Measurements from ENCODE around the gene CFAP73. TPM values are rescaled to one million over a fixed set of nuclear protein-coding genes. Genes with fewer than 3 reads are reported as not detected.

Gene CFAP73
- total and polyA plus RNA-seq, 7 donors, result 0.42 to 0.60 (median 0.46) TPM; not detected in 4

DNA sequence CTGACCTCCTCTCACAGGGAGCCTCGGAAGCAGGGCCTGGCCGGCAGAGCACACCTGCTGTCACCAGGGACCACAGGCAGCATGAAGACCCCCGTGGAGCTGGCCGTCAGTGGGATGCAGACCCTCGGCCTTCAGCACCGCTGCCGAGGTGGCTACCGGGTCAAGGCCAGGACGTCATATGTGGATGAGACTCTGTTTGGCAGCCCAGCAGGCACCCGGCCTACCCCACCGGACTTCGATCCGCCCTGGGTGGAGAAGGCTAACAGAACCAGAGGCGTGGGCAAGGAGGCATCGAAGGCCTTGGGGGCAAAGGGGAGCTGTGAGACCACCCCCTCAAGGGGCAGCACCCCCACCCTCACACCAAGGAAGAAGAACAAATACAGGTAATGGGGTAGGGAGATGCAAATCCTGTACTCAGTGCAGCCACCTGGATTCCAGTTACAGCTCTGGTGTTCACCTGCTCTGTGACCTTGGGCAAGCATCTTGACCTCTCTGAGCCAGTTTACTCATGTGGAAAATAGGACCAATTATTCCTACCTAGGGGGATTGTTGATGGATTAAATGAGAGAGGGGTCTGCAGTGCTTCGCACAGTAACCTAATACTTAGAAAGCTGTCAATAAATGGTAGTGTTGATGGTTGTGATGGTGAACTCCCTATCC is 37.3 kb downstream of the CFAP73 start:
- H3K4me3 ChIP-seq, result peak overlapping the region in 1 of 4 donors; percentile 77
- peak overlapping the region in 3 of 4 donors; percentile 4 to 96 (median 95) for H3K27ac ChIP-seq
- TF ChIP-seq, protein P1, sequence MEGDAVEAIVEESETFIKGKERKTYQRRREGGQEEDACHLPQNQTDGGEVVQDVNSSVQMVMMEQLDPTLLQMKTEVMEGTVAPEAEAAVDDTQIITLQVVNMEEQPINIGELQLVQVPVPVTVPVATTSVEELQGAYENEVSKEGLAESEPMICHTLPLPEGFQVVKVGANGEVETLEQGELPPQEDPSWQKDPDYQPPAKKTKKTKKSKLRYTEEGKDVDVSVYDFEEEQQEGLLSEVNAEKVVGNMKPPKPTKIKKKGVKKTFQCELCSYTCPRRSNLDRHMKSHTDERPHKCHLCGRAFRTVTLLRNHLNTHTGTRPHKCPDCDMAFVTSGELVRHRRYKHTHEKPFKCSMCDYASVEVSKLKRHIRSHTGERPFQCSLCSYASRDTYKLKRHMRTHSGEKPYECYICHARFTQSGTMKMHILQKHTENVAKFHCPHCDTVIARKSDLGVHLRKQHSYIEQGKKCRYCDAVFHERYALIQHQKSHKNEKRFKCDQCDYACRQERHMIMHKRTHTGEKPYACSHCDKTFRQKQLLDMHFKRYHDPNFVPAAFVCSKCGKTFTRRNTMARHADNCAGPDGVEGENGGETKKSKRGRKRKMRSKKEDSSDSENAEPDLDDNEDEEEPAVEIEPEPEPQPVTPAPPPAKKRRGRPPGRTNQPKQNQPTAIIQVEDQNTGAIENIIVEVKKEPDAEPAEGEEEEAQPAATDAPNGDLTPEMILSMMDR (IDR thresholded peaks at IDR 0.05), result no peak
- TF ChIP-seq EP300 (IDR thresholded peaks at IDR 0.05), result no peak
- TF ChIP-seq POLR2AphosphoS5 (IDR thresholded peaks at IDR 0.05), result no peak
- no peak for TF ChIP-seq POLR2A (IDR thresholded peaks at IDR 0.05)
- H3K27me3 ChIP-seq, result no peaks in the 10 kb centered on the region
- no peak for DNase-seq
- peaks cover 0 to 30% (median 26%) of the 10 kb centered on the region in 4 donors for H3K4me1 ChIP-seq
- no peaks in the 10 kb centered on the region for H3K9me3 ChIP-seq
- intact Hi-C loops (cut with DNase I), result loop anchor here (10.0 kb wide), 1 partner anchor 58 kb away; no protein-coding TSS in a partner anchor
- WGBS, 2 donors, result 31 to 82% methylated on average over 16 of the region's 16 CpGs
- peaks cover 0 to 23% (median 6%) of the 10 kb centered on the region in 4 donors for H3K36me3 ChIP-seq

DNA sequence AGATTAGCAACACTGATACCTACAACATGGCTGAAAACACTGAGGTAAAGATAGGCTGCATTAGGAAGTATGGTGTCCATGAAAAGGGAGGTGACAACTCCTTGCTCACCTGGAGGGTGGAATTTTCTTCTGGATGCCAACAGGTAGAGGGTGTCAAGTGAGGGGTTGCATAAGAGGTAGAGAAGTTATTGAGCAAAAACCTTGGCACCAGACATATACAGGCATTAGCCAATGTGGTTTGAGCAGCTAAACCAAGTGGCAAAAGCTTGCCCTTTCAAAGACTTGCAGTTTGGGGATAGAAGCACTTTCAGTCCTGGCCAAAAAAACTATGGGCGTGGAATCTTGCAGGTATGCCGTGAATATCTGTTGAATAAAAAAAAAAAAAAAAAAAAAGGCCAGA is 39.8 kb downstream of the CFAP73 start:
- TF ChIP-seq POLR2AphosphoS5 (IDR thresholded peaks at IDR 0.05) (no peak), EP300 (IDR thresholded peaks at IDR 0.05) (no peak), POLR2A (IDR thresholded peaks at IDR 0.05) (no peak)
- TF ChIP-seq, protein P1 (IDR thresholded peaks at IDR 0.05), result no peak

DNA sequence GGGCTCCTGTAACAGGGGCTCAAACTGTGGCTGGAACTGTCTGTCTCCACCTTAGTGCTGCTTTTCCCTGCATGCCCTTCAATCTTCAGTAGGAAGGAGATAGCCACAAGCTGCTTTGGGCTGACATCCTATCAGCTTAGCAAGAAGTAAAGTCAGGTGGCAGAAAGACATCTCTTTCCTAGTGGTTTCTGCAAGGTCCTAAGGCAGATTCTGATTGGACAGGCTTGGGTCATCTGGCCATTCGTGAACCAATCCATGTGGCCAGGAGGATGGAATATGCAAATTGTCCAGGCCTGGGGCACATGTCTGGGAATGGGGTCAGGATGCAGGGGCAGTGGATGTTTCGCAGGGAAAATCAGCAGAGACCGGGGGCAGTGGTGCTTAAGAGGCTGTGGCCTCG is 41.2 kb downstream of the CFAP73 start:
- no peak for DNase-seq
- Histone ChIP-seq H3K27ac (no peak overlapping the region), H3K27me3 (no peaks in the 10 kb centered on the region), H3K9me3 (no peaks in the 10 kb centered on the region), H3K4me1 (peaks cover 0 to 26% (median 23%) of the 10 kb centered on the region in 4 donors), H3K4me3 (no peak overlapping the region), H3K36me3 (peaks cover 0 to 29% (median 10%) of the 10 kb centered on the region in 4 donors)
- TF ChIP-seq, protein P1 (IDR thresholded peaks at IDR 0.05), result no peak
- TF ChIP-seq EP300 (IDR thresholded peaks at IDR 0.05) (no peak), POLR2A (IDR thresholded peaks at IDR 0.05) (no peak), POLR2AphosphoS5 (IDR thresholded peaks at IDR 0.05) (no peak)
- 94 to 95% methylated on average over 4 of the region's 4 CpGs for WGBS, 2 donors
- intact Hi-C loops (cut with DNase I), result loop anchor here (10.0 kb wide), 1 partner anchor 234 kb away; the partner anchor contains the start of gene SDSL

More for the DNA sequence above, 39.8 kb downstream of the CFAP73 start:
- Histone ChIP-seq H3K4me1 (peaks cover 0 to 28% (median 24%) of the 10 kb centered on the region in 4 donors), H3K27me3 (no peaks in the 10 kb centered on the region), H3K4me3 (no peak overlapping the region), H3K36me3 (peaks cover 0 to 29% (median 10%) of the 10 kb centered on the region in 4 donors), H3K27ac (no peak overlapping the region), H3K9me3 (no peaks in the 10 kb centered on the region)
- 78 to 87% methylated on average over 2 of the region's 2 CpGs for WGBS, 2 donors
- intact Hi-C loops (cut with DNase I), result loop anchor here (10.0 kb wide), 1 partner anchor 55 kb away; no protein-coding TSS in a partner anchor
- DNase-seq, result no peak

DNA sequence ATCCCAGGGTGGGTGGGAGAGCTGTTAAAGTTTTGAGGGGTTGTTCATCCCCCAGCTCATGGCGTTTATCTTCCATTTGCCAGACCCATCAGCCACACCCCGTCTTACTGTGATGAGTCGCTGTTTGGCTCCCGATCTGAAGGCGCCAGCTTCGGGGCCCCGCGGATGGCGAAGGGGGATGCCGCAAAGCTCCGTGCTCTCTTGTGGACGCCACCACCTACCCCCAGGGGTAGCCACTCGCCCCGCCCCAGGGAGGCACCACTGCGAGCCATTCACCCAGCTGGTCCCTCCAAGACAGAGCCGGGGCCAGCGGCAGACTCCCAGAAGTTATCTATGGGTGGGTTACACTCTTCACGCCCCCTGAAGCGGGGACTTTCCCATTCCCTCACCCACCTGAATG is 41.7 kb downstream of the CFAP73 start:
- peaks cover 0 to 22% (median 19%) of the 10 kb centered on the region in 4 donors for H3K4me1 ChIP-seq
- no peaks in the 10 kb centered on the region for H3K9me3 ChIP-seq
- no peak overlapping the region for H3K4me3 ChIP-seq
- no peaks in the 10 kb centered on the region for H3K27me3 ChIP-seq
- H3K36me3 ChIP-seq, result peaks cover 0 to 29% (median 10%) of the 10 kb centered on the region in 4 donors
- WGBS, 2 donors, result 93 to 94% methylated on average over 19 of the region's 19 CpGs
- H3K27ac ChIP-seq, result no peak overlapping the region
- DNase-seq, result no peak
- intact Hi-C loops (cut with DNase I), result loop anchor here (10.0 kb wide), 1 partner anchor 234 kb away; the partner anchor contains the start of gene SDSL
- TF ChIP-seq EP300 (IDR thresholded peaks at IDR 0.05) (no peak), POLR2A (IDR thresholded peaks at IDR 0.05) (no peak), POLR2AphosphoS5 (IDR thresholded peaks at IDR 0.05) (no peak)
- TF ChIP-seq, protein P1 (IDR thresholded peaks at IDR 0.05), result no peak

Measured in sigmoid colon (tissue), 7 donors.